RWPE1 (cell line): ENCODE measurements around the gene PTPRN2.

Experiments
- CTCF ChIA-PET: fragments of 350-600 bp; sonication (Branson Sonifier 250); formaldehyde crosslinking; extraction: SDS; loops from one replicate; lab custom pipeline; 2021; lab: Yijun Ruan, JAX
- POLR2A ChIA-PET: fragments of 400-600 bp; formaldehyde crosslinking; extraction: SDS; loops from one replicate; lab custom pipeline; 2020; ENCODE audit warnings: antibody characterized with exemption; ENCODE audit not compliant: low non-redundant PET; lab: Yijun Ruan, JAX
- DNase-seq: peaks from one replicate; pipeline ENCODE4 v3.0.0; 2012; ENCODE audit warnings: low spot score
- H3K27ac ChIP-seq: fragments of 450-650 bp; 2 replicates; pipeline ENCODE4 v1.5.1; 2017
- CTCF ChIP-seq: fragments of 450-650 bp; conservative IDR thresholded peaks from 2 replicates; pipeline ENCODE4 v1.5.1; 2017; ENCODE audit warnings: low read depth, mild to moderate bottlenecking

The PTPRN2 gene

GRCh38 chr7:157526005-157526912 is 1061.4 kb downstream of the PTPRN2 start:
- POLR2A ChIA-PET = no interaction called here
- no peak overlapping the region for H3K27ac ChIP-seq
- TF ChIP-seq CTCF = no peak
- CTCF ChIA-PET = no interaction called here
- no peak for DNase-seq

- no peak overlapping the region for H3K27ac ChIP-seq
- TF ChIP-seq CTCF = no peak
- POLR2A ChIA-PET = no interaction called here
- CTCF ChIA-PET = no interaction called here
- DNase-seq = no peak
Observed at GRCh38 chr7:157525491-157525915, 1062.1 kb downstream of the PTPRN2 start.

GRCh38 chr7:157524731-157525130 is 1062.9 kb downstream of the PTPRN2 start:
- H3K27ac ChIP-seq = no peak overlapping the region
- ChIA-PET POLR2A (no interaction called here), CTCF (no interaction called here)
- no peak for DNase-seq
- TF ChIP-seq CTCF = no peak

GRCh38 chr7:157523766-157524421 is 1063.7 kb downstream of the PTPRN2 start:
- ChIA-PET POLR2A (no interaction called here), CTCF (interaction anchor here (0.6 kb wide), 1 partner anchor 1277 kb away, joined by 4 read pairs; no protein-coding TSS in a partner anchor)
- no peak for TF ChIP-seq CTCF
- DNase-seq = no peak
- H3K27ac ChIP-seq = no peak overlapping the region

- CTCF ChIA-PET = interaction anchor here (0.6 kb wide), 1 partner anchor 1278 kb away, joined by 4 read pairs; no protein-coding TSS in a partner anchor
- POLR2A ChIA-PET = no interaction called here
- DNase-seq = no peak
- no peak for TF ChIP-seq CTCF
- H3K27ac ChIP-seq = no peak overlapping the region
Observed at GRCh38 chr7:157523371-157523765, 1064.3 kb downstream of the PTPRN2 start.

- CTCF ChIA-PET = interaction anchor here (0.6 kb wide), 1 partner anchor 1278 kb away, joined by 4 read pairs; no protein-coding TSS in a partner anchor
- POLR2A ChIA-PET = no interaction called here
- TF ChIP-seq CTCF = no peak
- DNase-seq = no peak
- H3K27ac ChIP-seq = no peak overlapping the region
Observed at GRCh38 chr7:157522954-157523353, 1064.7 kb downstream of the PTPRN2 start.
